DMS 273 (cell line): ENCODE measurements around the gene VPS33A.

Experiments
- DNase-seq: peaks from one replicate; lab custom pipeline; 2025; ENCODE audit not compliant: unreplicated experiment; lab: John Stamatoyannopoulos, UW

VPS33A gene

DNA sequence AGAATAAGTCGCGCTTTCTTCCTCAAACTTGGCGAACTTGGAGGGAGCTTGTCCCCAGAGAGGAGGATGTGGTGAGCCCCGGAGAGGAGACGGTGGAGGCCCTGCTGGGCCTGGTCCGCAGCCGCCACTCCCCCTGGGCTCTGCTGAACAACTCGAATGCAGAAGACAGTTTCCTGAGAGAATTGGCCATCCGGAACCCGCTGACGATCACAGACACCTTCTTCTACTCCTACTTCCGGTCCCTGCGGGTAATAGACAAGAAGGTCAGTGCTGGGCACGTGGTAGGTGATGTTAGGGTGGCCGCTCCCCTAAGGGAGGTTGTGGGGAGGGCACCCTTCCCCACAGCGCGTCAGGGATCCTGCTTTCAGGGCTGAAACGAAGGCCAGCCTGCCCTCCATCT lies 81.8 kb downstream of the VPS33A start:
- no peak for DNase-seq

DNA sequence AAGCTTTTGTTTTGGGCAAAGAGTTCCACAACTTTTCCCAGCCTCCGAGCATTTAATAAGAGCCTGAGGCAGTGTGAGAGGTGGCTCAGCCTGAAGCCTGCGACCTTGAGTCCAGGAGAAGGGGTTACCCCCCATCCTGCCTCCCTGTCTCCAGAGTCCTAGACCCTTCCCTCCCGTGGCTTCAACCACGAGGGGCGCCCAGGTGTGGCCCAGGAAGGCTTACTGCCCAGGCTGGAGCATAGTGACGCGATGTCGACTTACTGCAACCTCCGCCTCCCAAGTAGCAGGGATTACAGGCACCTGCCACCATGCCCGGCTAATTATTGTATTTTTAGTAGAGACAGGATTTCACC lies 82.7 kb downstream of the VPS33A start:
- no peak for DNase-seq

- DNase-seq, result peak; percentile 80
Measured at GRCh38 chr12:122182887-122183587, 83.3 kb downstream of the VPS33A start, which contains the start of gene LRRC43. Gene LRRC43 (plus strand): TSS chr12:122183123. CDS start chr12:122183145, 22 bp downstream.
